Umbilical cord (tissue), 2 donors: ENCODE data around the gene CHCHD1. TPM values are rescaled to one million over a fixed set of nuclear protein-coding genes. Genes with fewer than 3 reads are reported as not detected.
A peak's percentile ranks its signal among the peaks of the same experiment; 100 is the strongest.
"Not testable (repeated sequence)": the region's sequence is repeated elsewhere in the genome, so short reads cannot be mapped to it uniquely, and the experiment has no call there.

ENCODE experiments used
- DNase-seq: peaks from one replicate; pipeline ENCODE4 v3.0.0-alpha.2; 2015; ENCODE audit warnings: low spot score
- total RNA-seq: library from RNA; depleted of rRNA; stranded (reverse); fragments of >200 nt; gene quantifications from one replicate; pipeline ENCODE4 v1.2.3, GENCODE V29; 2014; ENCODE audit warnings: low replicate concordance; ENCODE audit not compliant: insufficient read depth

Gene CHCHD1
- total RNA-seq, 1 donor from 2014 or later: 21.4 TPM

- DNase-seq: no peak
These were observed 13.0 kb upstream of the CHCHD1 start for GRCh38 chr10:73768881-73769280.

GRCh38 chr10:73769396-73769795 is 12.5 kb upstream of the CHCHD1 start:
- no peak for DNase-seq

GRCh38 chr10:73771722-73772280 is 10.0 kb upstream of the CHCHD1 start:
- no peak for DNase-seq

- DNase-seq: peak; percentile 91
These were observed 9.3 kb upstream of the CHCHD1 start for GRCh38 chr10:73772281-73773151.

GRCh38 chr10:73773152-73773879 is 8.5 kb upstream of the CHCHD1 start:
- DNase-seq: no peak

GRCh38 chr10:73774637-73775036 is 7.2 kb upstream of the CHCHD1 start:
- no peak for DNase-seq

- DNase-seq: no peak
These were observed 2.8 kb upstream of the CHCHD1 start for GRCh38 chr10:73779018-73779417.

GRCh38 chr10:73779539-73780197 is 2.2 kb upstream of the CHCHD1 start:
- DNase-seq: no peak

GRCh38 chr10:73780301-73780700 is 1.5 kb upstream of the CHCHD1 start:
- no peak for DNase-seq

- no peak for DNase-seq
These were observed 882 bp upstream of the CHCHD1 start for GRCh38 chr10:73780966-73781365.

- no peak for DNase-seq
These were observed 335 bp upstream of the CHCHD1 start for GRCh38 chr10:73781548-73781878.

- DNase-seq: no peak
These were observed 869 bp downstream of the CHCHD1 start for GRCh38 chr10:73782749-73783085.

GRCh38 chr10:73785211-73785720 is 3.4 kb downstream of the CHCHD1 start, which contains the start of gene ZSWIM8:
Gene ZSWIM8, plus strand, starts transcription at chr10:73785606. Its CDS starts 273 bp downstream, at chr10:73785879.
- DNase-seq: peak; percentile 99

- DNase-seq: peak; percentile 37
These were observed 4.1 kb downstream of the CHCHD1 start for GRCh38 chr10:73785721-73786511.

GRCh38 chr10:73786512-73786885 is 4.7 kb downstream of the CHCHD1 start:
- DNase-seq: no peak

GRCh38 chr10:73787031-73787800 is 5.4 kb downstream of the CHCHD1 start:
- not testable (repeated sequence) for DNase-seq

- DNase-seq: no peak
These were observed 7.2 kb downstream of the CHCHD1 start for GRCh38 chr10:73788864-73789658.

GRCh38 chr10:73789659-73790055 is 7.8 kb downstream of the CHCHD1 start:
- DNase-seq: no peak

- DNase-seq: no peak
These were observed 9.2 kb downstream of the CHCHD1 start for GRCh38 chr10:73790886-73791625.
